ENCODE results near the gene MUC2.

MUC2 gene

DNA sequence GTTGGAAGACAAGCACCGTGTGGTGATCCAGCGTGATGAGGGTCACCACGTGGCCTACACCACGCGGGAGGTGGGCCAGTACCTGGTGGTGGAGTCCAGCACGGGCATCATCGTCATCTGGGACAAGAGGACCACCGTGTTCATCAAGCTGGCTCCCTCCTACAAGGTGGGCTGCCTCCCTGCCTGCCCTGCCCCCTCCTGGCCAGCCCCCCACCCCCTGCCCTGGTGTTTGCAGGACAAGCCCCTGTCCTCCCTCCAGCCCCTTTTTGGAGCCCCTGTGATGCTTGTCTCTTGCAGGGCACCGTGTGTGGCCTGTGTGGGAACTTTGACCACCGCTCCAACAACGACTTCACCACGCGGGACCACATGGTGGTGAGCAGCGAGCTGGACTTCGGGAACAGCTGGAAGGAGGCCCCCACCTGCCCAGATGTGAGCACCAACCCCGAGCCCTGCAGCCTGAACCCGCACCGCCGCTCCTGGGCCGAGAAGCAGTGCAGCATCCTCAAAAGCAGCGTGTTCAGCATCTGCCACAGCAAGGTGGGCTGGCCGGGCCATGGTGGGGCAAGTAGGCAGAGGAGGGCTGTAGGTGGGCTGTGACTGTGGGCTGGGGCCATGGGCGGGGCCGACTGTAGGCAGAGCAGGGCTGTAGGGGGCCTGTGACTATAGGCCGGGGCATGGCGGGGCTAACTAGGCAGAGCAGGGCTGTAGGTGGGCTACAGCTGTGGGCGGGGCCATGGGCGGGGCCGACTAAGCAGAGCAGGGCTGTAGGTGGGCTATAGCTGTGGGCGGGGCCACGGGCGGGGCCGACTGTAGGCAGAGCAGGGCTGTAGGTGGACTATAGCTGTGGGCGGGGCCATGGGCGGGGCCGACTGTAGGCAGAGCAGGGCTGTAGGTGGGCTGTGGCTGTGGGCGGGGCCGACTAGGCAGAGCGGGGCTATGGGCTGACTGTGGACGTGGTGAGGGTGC is 13.6 kb downstream of the MUC2 start:
- DNase-seq (ENCODE audit: low spot score): no peak

DNA sequence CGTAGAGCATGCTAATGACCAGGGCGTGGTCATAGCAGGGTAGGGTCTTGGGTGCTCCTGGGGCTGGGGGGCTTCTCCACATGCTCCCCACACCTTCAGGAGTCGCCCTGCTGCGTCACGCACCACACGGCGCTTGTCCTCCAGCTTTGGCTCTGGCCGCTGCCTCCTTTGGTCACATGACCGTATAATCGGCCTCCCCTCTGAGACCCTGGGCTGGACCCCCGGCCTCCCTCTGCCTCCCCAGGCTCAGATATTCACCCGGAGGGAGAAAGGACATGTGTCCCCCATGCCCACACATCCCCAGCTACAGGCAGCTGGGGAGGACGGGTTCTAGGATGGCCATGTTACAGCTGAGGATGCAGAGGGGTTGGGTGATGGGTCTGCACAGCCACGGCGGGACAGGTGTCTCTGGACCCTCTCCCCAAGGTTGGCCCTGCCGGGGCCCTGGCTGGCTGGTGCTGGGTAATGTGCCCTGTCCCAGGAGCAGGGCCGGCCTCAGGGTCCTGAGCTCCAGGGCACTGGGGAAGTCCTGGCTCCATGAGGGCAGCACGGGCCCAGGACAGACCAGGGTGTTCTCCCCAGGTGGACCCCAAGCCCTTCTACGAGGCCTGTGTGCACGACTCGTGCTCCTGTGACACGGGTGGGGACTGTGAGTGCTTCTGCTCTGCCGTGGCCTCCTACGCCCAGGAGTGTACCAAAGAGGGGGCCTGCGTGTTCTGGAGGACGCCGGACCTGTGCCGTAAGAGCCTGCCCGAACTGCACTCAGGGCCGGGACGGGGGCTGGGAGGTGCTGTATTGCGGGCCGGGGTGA is 14.5 kb downstream of the MUC2 start:
- no peak for DNase-seq (ENCODE audit: low spot score)

DNA sequence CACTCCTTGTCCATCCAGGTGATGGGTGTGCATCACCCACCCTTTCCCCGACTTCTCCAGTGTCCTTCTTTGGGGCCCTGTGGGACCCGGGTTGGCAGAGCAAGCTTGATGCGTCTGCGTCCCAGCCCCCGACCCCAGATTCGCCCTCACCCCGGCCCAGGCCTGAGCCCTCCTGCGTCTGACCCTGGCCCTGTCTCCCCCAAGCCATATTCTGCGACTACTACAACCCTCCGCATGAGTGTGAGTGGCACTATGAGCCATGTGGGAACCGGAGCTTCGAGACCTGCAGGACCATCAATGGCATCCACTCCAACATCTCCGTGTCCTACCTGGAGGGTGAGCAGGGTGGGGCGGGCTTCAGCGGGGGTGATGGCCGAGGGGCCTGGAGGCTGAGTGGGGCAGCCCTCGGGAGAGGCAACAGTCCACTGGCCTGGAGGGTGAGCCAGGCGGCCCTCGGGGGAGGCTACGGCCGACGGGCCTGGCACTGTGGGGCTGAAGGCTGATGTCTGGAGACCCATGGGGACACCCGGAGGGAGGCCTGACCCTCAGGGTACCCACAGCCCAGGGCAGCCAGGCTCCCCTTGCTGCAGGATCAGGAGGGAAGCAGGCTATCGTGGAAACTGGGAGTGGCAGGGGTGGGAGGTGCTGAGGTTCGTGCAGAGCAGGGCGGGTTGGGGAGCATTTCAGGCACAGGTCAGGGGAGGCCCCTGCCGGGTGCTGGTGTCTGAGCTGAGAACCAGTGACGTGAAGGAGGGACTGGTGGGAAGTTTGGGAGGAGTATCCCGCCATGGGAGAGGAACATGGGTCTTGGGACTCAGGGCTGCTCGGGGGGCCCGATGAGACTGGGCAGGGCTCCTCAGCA is 15.3 kb downstream of the MUC2 start:
- DNase-seq (ENCODE audit: low spot score): no peak

DNA sequence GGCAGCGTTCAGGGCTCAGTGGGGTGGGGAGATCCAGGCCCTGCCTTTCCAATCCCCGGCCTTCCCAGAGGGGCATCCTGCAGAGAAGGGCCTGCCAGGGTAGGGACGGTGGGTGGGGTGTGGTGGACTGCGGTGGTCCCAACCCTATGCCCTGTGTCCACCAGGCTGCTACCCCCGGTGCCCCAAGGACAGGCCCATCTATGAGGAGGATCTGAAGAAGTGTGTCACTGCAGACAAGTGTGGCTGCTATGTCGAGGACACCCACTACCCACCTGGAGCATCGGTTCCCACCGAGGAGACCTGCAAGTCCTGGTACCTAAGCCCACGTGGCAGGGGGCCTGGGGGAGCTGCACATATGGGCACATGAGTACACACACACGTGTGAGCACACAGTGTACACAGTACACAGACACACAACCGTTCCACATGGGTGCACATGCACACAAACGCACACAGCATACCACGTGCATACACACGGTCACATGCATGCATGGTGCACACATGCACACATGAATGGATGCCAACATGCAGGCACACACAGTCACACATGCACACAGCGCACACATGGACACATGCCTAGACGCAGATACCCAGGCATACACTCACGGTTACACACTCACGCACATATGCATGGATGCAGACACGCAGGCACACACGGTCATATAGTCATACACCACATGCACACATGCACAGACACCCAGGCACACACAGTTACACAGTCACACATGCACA is 16.1 kb downstream of the MUC2 start:
- no peak for DNase-seq (ENCODE audit: low spot score)

DNA sequence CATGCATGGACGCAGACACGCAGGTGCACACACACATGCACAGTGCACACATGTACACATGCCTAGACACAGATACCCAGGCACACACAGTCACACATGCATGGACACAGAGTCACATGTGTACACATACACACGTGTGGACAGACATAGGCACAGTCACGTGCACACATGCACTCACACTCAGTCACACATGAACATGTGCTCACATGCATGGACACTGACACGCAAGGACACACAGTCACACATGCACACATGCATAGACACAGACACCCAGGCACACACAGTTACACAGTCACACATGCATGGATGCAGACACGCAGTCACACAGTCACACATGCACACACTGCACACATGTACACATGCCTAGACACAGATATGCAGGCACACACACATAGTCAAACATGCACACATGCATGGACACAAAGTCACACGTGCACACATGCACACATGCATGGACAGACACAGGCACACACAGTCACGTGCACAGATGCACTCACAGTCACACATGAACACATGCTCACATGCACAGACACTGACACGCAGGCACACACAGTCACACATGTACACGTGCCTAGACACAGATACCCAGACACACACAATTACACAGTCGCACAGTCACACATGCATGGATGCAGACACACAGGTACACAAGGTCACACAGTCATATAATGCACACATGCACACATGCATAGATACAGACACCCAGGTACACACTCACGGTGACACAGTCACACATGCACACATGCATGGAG is 16.8 kb downstream of the MUC2 start:
- no peak for DNase-seq (ENCODE audit: low spot score)

DNA sequence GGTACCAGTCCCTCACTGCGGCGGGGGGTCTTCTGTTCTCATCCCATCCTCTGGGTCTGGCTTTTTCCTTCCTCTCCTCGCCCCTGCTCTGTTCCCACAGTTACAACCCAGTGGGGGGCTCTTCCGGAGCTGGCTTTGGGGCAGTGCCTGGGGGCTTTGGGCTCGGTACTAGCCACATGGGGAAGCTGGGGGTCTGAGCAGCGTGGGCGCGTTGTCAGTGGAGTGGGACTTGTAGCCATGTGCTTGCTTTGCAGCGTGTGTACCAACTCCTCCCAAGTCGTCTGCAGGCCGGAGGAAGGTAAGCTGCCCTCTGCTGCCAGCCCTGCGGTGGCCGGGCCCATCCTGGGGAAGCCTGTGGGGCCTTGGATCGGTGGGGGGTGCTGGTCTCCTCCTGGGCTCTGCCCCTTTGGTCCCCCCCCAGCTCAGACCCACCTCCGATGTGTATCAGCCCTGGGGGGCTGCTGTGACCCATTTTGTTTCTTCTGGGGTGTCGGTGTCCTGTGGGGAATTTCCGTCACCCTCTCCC is 17.5 kb downstream of the MUC2 start:
- no peak for DNase-seq (ENCODE audit: low spot score)

DNA sequence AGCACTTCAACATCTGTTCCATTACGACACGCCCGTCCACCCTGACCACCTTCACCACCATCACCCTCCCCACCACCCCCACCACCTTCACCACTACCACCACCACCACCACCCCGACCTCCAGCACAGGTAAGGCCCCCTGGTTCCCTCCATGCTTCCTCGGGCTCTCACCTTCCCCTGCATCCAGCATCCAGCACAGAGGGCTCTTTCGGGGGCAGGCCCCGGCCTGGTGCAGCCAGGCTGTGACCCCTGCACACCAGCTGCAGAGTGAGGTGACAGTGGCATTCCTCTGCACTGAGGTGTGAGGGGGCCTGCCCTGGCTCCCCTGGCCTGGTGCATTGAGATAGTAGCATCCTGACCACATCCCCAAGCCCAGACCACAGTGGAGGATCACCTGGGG is 18.2 kb downstream of the MUC2 start:
- DNase-seq (ENCODE audit: low spot score): no peak

DNA sequence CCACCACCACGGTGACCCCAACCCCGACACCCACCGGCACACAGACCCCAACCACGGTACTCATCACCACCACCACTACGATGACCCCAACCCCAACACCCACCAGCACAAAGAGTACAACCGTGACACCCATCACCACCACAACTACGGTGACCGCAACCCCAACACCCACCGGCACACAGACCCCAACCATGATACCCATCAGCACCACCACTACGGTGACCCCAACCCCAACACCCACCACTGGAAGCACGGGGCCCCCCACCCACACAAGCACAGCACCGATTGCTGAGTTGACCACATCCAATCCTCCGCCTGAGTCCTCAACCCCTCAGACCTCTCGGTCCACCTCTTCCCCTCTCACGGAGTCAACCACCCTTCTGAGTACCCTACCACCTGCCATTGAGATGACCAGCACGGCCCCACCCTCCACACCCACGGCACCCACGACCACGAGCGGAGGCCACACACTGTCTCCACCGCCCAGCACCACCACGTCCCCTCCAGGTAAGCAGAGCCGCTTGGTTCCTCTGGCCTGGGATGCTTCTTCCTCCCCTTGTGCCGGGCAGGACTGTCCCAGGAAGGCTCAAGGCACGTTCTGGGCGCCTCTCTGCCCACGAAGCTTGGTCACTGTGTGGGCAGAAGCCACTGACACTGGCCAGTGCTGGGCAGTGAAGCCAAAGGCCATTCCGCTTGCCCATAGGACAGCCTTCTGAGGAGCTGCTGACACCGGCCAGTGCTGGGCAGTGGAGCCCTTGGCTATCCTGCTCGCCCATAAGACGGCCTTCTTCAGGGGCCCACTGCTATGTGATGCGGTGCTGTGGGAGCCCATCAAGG is 25.1 kb downstream of the MUC2 start:
- DNase-seq (ENCODE audit: low spot score): no peak

DNA sequence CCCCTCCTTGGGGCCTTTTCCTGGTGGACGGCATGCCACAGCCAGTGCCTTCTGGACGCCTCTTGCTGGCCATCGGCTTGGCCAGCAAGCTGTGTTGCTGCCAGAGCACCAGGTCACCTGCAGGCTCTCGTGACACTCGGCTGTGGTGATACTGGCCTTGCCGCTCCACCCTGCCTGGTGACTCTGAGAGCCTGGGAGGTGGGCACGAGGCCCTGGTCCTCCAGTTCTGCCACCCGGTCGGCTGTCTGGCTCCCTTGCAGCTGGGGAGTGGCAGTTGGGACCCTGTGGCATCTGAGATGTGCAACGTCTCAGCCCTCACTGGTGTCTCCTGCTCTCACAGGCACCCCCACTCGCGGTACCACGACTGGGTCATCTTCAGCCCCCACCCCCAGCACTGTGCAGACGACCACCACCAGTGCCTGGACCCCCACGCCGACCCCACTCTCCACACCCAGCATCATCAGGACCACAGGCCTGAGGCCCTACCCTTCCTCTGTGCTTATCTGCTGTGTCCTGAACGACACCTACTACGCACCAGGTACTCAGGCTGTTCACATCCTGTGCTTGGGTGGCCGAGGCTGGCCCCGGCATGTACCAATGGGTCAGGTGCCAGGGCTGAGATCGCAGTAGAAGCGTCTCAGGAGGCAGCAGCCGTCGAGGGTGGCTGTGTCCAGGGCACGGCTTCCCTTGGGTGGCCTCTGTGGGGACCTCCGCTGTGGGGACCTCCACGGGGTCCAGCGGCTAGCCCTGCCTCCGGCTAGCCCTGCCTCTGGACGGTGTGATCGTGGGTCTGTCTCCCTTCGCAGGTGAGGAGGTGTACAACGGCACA is 26.0 kb downstream of the MUC2 start:
- no peak for DNase-seq (ENCODE audit: low spot score)

DNA sequence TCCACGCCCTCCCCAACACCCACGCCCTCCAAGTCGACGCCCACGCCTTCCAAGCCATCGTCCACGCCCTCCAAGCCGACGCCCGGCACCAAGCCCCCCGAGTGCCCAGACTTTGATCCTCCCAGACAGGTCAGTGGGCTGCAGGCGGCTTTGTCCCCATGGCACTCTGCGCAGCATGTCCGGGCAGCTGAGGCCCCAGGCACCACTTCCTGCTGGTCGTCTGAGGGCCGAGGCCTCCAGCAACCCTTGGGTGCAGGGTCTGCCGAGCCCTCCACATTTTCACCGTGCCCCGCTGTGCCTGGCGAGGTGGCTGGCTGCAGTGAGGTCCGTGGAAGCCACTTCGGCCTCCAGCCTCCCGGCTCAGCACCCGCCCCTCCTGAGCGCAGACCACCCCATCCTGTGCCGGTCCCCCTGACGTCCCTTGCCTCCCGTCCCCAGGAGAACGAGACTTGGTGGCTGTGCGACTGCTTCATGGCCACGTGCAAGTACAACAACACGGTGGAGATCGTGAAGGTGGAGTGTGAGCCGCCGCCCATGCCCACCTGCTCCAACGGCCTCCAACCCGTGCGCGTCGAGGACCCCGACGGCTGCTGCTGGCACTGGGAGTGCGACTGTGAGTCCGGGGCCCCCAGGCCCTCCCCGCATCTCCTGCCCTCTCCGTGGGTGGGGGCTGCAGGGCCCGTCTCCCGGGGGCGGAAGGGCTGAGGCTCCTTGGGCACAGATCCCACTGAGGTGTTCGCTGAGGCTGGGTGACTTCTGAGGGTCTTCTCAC is 26.8 kb downstream of the MUC2 start:
- no peak for DNase-seq (ENCODE audit: low spot score)

DNA sequence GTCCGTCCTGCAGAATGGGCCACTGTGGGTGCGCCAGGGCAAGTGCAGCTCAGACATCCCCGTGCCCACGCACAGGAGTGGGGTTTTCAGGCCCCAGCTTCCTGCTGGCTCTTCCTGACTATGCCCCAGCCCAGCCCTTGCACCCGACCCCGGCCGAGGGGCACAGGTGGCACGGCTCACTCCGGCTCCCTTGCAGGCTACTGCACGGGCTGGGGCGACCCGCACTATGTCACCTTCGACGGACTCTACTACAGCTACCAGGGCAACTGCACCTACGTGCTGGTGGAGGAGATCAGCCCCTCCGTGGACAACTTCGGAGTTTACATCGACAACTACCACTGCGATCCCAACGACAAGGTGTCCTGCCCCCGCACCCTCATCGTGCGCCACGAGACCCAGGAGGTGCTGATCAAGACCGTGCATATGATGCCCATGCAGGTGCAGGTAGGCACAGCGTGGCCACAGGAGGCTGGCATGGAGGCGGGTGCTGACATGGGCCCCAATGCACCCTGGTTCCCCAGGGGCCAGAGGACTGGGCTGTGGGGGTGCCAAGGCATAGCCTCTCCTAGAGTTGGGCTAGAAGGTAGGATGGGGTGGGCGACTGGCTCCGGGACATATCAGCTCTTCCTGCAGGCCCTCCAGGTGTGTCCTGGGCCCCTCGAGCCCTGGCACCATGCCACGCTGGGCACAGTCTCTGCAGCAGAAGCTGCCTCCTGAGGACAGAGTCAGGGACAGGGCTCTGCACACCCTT is 27.7 kb downstream of the MUC2 start:
- DNase-seq (ENCODE audit: low spot score): no peak

DNA sequence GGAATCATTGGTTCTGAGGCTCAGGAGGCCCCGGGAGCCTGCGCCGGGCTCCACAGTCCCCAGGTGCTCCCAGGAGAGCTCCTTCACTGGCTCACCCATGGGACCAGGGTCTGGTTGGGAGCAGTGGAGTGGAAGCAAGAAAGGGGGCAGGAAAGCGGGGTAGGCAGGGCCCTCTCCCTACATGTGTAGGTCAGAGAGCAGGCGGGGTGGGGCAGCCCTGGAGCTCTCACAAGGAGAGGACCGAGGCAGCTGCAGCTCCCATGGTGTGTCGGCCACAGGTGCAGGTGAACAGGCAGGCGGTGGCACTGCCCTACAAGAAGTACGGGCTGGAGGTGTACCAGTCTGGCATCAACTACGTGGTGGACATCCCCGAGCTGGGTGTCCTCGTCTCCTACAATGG is 28.3 kb downstream of the MUC2 start:
- DNase-seq (ENCODE audit: low spot score): no peak

DNA sequence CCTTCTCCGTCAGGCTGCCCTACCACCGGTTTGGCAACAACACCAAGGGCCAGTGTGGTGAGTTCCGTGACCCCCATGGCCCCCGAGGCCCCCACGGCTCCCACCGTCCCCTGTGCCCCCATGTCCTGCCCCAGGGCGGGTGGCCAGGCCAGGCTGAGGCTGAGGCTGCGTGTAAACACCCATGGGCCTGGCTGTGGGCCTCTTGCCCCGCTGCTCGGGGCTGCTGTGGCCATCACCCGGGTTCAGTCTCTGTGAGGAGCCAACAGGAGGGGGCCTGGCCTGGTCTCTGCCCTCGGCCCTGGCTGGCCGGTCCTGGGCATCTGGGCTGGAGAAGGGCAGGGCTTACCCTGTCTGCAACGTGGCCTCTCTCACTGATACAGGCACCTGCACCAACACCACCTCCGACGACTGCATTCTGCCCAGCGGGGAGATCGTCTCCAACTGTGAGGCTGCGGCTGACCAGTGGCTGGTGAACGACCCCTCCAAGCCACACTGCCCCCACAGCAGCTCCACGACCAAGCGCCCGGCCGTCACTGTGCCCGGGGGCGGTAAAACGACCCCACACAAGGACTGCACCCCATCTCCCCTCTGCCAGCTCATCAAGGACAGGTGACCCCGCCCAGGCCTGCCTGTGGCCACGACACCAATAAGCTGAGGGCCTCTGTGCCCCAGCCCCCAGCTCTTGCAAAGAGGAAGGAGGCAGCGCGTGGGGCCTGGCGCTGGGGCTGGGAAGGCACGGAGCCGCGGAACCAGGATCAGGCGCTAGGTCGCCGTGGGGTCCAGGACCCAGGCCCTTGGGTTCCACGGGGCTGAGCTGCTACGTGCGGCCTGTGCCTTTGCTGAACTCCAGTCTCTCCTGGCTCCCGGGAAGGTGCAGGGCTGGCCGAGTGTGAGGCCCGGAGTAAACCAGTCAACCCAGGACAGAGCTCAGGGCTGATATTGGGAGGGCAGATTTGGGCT is 29.0 kb downstream of the MUC2 start:
- DNase-seq (ENCODE audit: low spot score): no peak

DNA sequence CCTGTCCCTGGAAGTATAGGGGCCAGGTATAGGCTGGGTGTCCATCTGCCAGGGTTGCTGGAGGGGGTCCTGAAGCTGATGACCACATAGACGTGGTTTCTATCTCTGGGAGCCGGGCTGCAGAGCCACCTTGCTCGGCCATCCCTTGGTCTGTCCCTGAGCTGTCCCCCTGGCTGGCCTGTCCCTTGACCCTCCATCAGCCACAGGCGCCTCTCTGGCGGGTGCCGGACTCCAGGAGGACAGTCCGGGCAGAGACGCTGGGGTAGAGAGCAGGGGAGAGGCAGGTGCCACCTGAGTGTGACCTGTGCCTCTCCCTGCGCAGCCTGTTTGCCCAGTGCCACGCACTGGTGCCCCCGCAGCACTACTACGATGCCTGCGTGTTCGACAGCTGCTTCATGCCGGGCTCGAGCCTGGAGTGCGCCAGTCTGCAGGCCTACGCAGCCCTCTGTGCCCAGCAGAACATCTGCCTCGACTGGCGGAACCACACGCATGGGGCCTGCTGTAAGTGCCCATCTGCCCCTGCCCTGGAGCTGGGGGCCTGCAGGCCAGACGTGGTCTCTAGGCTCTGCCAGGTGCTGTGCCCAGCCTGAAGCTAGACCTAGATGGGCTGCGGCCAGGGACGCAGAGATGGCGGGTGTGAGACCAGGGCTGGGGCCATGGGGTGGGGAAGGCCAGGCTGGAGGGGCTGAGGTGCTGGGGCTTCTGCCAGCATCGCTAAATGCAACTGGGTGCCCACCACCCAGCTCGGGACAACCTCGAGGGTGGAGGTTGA is 29.9 kb downstream of the MUC2 start:
- DNase-seq (ENCODE audit: low spot score): no peak

DNA sequence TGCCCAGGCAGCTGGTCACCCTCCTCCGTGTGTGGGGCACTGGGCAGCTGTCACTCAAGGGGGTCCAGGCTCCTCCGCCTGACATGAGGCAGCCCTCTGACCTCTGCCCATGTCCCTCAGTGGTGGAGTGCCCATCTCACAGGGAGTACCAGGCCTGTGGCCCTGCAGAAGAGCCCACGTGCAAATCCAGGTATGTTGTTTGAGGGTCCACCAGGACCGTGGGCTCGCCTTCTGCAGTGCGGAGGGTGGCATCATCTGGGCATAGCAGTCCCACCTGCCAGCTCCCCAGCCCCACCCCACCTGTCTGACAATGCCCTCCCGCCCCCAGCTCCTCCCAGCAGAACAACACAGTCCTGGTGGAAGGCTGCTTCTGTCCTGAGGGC is 30.5 kb downstream of the MUC2 start:
- no peak for DNase-seq (ENCODE audit: low spot score)

All from COLO829 (cell line).